OCI-LY1 (cell line): ENCODE data around the gene ARL15.

Experiments used
- H2AFZ ChIP-seq: fragments of 200-600 bp; sonication (generic), shearing (Covaris generic); 2 replicates; pipeline ENCODE4 v1.6.0; 2014; ENCODE audit warnings: antibody characterized with exemption, mild to moderate bottlenecking, low read length
- H3F3A ChIP-seq: fragments of 200-600 bp; sonication (generic), shearing (Covaris generic); 2 replicates; pipeline ENCODE4 v1.6.0; 2014; ENCODE audit warnings: mild to moderate bottlenecking, antibody characterized with exemption, low read length, moderate library complexity; ENCODE audit not compliant: insufficient read depth
- H3K27ac ChIP-seq: fragments of 200-600 bp; sonication (generic); 2 replicates; pipeline ENCODE4 v1.5.1; 2014; ENCODE audit warnings: low read length, mixed run types, mild to moderate bottlenecking, low read depth; ENCODE audit not compliant: poor library complexity, severe bottlenecking
- H3K27me3 ChIP-seq: fragments of 200-600 bp; sonication (generic); 2 replicates; pipeline ENCODE4 v1.6.0; 2014; ENCODE audit warnings: antibody characterized with exemption, mild to moderate bottlenecking, low read length, moderate library complexity; ENCODE audit not compliant: insufficient read depth
- H3K36me3 ChIP-seq: fragments of 200-600 bp; sonication (generic); 2 replicates; pipeline ENCODE4 v1.6.1; 2014; ENCODE audit warnings: mild to moderate bottlenecking, antibody characterized with exemption, low read length, moderate library complexity, mixed read lengths; ENCODE audit not compliant: insufficient read depth
- H3K4me1 ChIP-seq: fragments of 200-600 bp; sonication (generic); 2 replicates; pipeline ENCODE4 v1.5.1; 2014; ENCODE audit warnings: mild to moderate bottlenecking, low read length, moderate library complexity; ENCODE audit not compliant: insufficient read depth, severe bottlenecking
- H3K4me2 ChIP-seq: fragments of 200-600 bp; sonication (generic), shearing (Covaris generic); 2 replicates; pipeline ENCODE4 v1.6.1; 2014; ENCODE audit warnings: low read length
- H3K4me3 ChIP-seq: fragments of 200-600 bp; sonication (generic); 2 replicates; pipeline ENCODE4 v1.5.1; 2014; ENCODE audit warnings: low read length, low read depth, mild to moderate bottlenecking, mixed read lengths; ENCODE audit not compliant: poor library complexity, severe bottlenecking
- H3K79me2 ChIP-seq: fragments of 200-600 bp; shearing (Covaris generic); 2 replicates; pipeline ENCODE4 v1.6.1; 2016; ENCODE audit warnings: mixed run types, low read length, mixed read lengths; ENCODE audit not compliant: insufficient read depth
- H3K9ac ChIP-seq: fragments of 200-600 bp; sonication (generic), shearing (Covaris generic); 2 replicates; pipeline ENCODE4 v1.6.1; 2014; ENCODE audit warnings: mild to moderate bottlenecking, low read length, mixed read lengths
- H3K9me2 ChIP-seq: fragments of 200-600 bp; sonication (generic), shearing (Covaris generic); 2 replicates; pipeline ENCODE4 v1.6.1; 2014; ENCODE audit warnings: low read depth, mild to moderate bottlenecking, low read length, mixed read lengths
- H3K9me3 ChIP-seq: fragments of 200-600 bp; shearing (Covaris generic); 2 replicates; pipeline ENCODE4 v1.6.1; 2014; ENCODE audit warnings: low read length, mixed read lengths
- H4K20me1 ChIP-seq: fragments of 200-600 bp; sonication (generic), shearing (Covaris generic); 2 replicates; pipeline ENCODE4 v1.6.0; 2016; ENCODE audit warnings: mild to moderate bottlenecking, low read length; ENCODE audit not compliant: insufficient read depth
- EZH2 ChIP-seq: fragments of 200-600 bp; sonication (generic), shearing (Covaris generic); IDR thresholded peaks from 2 replicates; pipeline ENCODE4 v1.8.0; 2017; ENCODE audit warnings: borderline replicate concordance, mixed run types, mild to moderate bottlenecking, antibody characterized with exemption, low read length, moderate library complexity, mixed read lengths
- TF ChIP-seq, protein P1 (sequence below): fragments of 200-600 bp; sonication (generic), shearing (Covaris generic); IDR thresholded peaks from 2 replicates; pipeline ENCODE4 v1.5.1; 2017; ENCODE audit warnings: mild to moderate bottlenecking, antibody characterized with exemption, low read length, moderate library complexity, mixed read lengths

The ARL15 gene

DNA sequence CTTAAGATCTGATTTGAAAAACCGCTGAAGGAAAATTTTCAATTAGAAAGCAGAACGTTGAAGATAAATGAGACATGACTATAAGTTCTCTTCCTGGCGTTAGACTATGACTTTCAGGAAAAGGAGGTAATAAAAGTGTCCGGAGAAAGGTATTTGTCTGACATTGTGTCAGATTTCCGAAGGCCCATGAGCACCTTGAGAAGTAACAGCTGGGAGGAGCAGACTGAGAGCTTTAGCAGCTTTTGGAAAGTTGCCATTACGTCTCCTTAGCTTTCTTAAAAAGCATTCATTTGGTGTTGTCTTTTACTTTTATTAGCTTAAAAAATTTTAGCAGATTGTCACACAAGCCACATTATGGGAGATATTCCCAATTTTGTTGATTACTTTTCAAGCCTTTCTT lies 386.4 kb downstream of the ARL15 start:
- TF ChIP-seq, protein P1, sequence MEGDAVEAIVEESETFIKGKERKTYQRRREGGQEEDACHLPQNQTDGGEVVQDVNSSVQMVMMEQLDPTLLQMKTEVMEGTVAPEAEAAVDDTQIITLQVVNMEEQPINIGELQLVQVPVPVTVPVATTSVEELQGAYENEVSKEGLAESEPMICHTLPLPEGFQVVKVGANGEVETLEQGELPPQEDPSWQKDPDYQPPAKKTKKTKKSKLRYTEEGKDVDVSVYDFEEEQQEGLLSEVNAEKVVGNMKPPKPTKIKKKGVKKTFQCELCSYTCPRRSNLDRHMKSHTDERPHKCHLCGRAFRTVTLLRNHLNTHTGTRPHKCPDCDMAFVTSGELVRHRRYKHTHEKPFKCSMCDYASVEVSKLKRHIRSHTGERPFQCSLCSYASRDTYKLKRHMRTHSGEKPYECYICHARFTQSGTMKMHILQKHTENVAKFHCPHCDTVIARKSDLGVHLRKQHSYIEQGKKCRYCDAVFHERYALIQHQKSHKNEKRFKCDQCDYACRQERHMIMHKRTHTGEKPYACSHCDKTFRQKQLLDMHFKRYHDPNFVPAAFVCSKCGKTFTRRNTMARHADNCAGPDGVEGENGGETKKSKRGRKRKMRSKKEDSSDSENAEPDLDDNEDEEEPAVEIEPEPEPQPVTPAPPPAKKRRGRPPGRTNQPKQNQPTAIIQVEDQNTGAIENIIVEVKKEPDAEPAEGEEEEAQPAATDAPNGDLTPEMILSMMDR: no peak
- no peak for TF ChIP-seq EZH2
- Histone ChIP-seq H3K27me3 (no peaks in the 10 kb centered on the region), H3K9me3 (no peaks in the 10 kb centered on the region), H3K36me3 (peaks cover 26% of the 10 kb centered on the region; the same call in 1 of the 2 replicates), H4K20me1 (no peaks in the 10 kb centered on the region), H3K4me2 (no peak overlapping the region), H3K9ac (no peak overlapping the region), H2AFZ (no peak overlapping the region), H3F3A (no peaks in the 10 kb centered on the region), H3K79me2 (no peaks in the 10 kb centered on the region; the same call in 1 of the 2 replicates), H3K4me1 (peaks cover 13% of the 10 kb centered on the region), H3K27ac (no peak overlapping the region), H3K9me2 (no peaks in the 10 kb centered on the region), H3K4me3 (no peak overlapping the region)

DNA sequence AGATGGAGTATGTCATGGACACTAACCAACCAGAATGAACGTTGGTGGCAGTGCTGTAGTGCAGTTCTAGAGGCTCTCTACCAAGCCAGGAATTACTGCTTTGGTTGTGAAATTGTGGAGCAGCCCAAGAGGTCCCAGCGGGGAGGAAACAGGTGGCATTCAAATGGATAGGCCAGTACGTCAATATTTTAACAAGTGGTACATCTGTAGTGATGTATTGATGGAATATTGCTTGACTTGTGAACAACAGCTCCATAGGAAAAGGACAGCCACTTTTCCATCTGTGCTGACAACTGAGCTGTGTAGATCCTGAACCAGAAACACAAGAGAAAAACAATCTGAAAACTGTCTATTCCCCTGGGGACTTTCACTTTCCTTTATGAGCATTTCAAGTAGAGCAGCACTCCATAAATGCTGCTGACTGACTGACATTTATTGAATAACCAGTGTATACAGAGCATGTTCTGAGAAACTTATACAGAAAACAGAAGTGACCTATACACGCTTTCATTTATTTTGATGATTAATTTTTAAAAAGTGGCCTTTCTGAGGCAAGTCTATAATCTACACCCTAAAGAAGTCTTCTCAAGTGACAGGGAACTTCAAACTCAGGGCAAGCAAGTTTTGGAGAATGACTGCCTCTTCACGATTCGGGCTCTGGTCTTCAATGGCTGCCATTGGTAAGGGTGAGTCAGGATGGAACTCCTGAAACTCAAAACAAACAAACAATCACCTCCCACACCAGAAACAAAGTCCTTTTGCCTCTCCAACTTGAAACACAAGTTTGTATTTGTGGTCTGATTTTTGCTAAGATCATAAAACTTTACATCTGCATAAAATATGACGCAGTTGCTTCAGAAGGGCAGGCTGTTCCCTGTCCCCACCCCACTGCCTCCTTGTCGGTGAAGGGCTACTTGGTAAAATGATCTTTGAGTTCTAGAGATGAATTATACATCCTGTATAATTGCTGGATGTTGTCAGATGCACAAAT lies 387.6 kb downstream of the ARL15 start:
- H2AFZ ChIP-seq: no peak overlapping the region
- H3K9ac ChIP-seq: no peak overlapping the region
- H3K4me3 ChIP-seq: no peak overlapping the region
- no peaks in the 10 kb centered on the region for H3K9me3 ChIP-seq
- no peaks in the 10 kb centered on the region; the same call in 1 of the 2 replicates for H3K79me2 ChIP-seq
- no peaks in the 10 kb centered on the region for H3K27me3 ChIP-seq
- H3K27ac ChIP-seq: no peak overlapping the region
- no peaks in the 10 kb centered on the region for H3K9me2 ChIP-seq
- H3K36me3 ChIP-seq: peaks cover 26% of the 10 kb centered on the region; the same call in 1 of the 2 replicates
- H3K4me1 ChIP-seq: peaks cover 2% of the 10 kb centered on the region
- no peaks in the 10 kb centered on the region for H4K20me1 ChIP-seq
- no peaks in the 10 kb centered on the region for H3F3A ChIP-seq
- H3K4me2 ChIP-seq: no peak overlapping the region
- TF ChIP-seq, protein P1: no peak

DNA sequence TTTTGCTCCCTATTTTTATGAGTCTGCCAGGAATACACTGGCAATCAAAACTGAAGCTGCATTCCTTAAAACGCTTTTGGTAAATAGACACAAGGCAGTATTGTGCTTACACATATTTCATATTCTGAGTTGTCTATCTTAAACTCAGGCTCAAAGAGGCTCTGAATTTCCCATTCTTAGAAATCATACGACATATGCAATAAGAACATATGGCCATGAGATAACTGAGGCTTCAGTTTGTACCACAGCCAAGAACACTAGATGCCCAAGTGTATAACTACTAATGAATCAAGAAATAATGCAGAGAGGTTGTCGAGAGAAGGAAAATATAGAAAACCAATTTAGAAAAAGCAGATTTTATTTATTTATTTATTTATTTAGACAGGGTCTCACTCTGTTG lies 392.5 kb downstream of the ARL15 start:
- Histone ChIP-seq H3K4me3 (no peak overlapping the region), H3K4me2 (no peak overlapping the region), H3K4me1 (no peaks in the 10 kb centered on the region), H4K20me1 (no peaks in the 10 kb centered on the region), H3K9me2 (no peaks in the 10 kb centered on the region), H3K79me2 (no peaks in the 10 kb centered on the region; the same call in 1 of the 2 replicates), H3K27ac (no peak overlapping the region), H2AFZ (no peak overlapping the region), H3K27me3 (no peaks in the 10 kb centered on the region), H3K36me3 (peaks cover 36% of the 10 kb centered on the region; the same call in 1 of the 2 replicates), H3K9me3 (no peaks in the 10 kb centered on the region), H3F3A (no peaks in the 10 kb centered on the region), H3K9ac (no peak overlapping the region)
- TF ChIP-seq EZH2: no peak
- TF ChIP-seq, protein P1: no peak
